ENCODE measurements around the gene FAM131B. TPM values are rescaled to one million over a fixed set of nuclear protein-coding genes. Genes with fewer than 3 reads are reported as not detected.

The FAM131B gene
- total and polyA plus RNA-seq, 9 of the 15 experiments (the other 6 are each of a cell fraction or from before 2014, with no cell fraction given), result 0.03 to 0.04 TPM; not detected in 7

DNA sequence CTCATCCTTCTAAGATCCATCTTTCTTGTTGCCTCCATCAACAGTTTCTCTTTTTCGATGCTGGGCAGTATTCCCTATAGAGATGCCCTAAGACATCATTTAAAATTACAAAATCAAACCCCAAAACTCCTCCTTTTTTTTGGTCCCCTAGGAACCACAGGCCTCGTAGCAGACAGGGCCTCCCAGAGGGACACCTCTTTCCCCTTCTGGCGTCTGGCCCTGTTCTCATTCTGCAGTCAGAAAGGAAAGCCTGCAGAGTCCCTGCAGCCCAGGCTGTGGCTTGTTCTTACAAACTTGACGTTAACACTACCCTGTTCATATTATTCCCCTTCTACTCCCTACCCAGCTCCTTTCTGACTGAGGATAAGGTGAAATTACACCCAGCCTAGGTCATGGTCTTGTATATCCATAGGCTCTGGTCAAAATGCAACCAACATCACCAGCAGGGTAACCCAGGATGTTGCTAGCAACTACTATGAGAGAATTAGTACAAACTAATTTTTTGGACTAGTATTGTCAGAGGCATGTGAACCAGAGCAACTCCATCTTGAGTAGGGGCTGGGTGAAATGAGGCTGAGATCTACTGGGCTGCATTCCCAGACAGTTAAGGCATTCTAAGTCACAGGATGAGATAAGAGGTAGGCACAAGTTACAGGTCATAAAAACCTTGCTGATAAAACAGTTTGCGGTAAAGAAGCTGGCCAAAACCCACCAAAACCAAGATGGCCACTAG is 49.6 kb upstream of the FAM131B start (continued):
- TF ChIP-seq MAZ (CRISPR knock-in tag; conservative IDR thresholded peaks at IDR 0.05 in 1 of 2, IDR thresholded peaks at IDR 0.05 in 1 of 2), result no peak
- no peak for TF ChIP-seq MAFK (IDR thresholded peaks at IDR 0.05; ENCODE audit: low read length)
- peak; percentile 71; the same call in 1 of the 2 replicates for TF ChIP-seq PTRF (tag; IDR thresholded peaks at IDR 0.05)
- TF ChIP-seq NFIX (CRISPR knock-in tag; IDR thresholded peaks at IDR 0.05; ENCODE audit: low read depth), result no peak
- no peak for TF ChIP-seq HDAC8 (tag; IDR thresholded peaks at IDR 0.05)
- TF ChIP-seq ZFX (CRISPR knock-in tag; IDR thresholded peaks at IDR 0.05), result no peak
- no peak for TF ChIP-seq IRF2 (CRISPR knock-in tag; IDR thresholded peaks at IDR 0.05)
- TF ChIP-seq NR3C1 (CRISPR knock-in tag; IDR thresholded peaks at IDR 0.05), result no peak
- TF ChIP-seq, protein P1, sequence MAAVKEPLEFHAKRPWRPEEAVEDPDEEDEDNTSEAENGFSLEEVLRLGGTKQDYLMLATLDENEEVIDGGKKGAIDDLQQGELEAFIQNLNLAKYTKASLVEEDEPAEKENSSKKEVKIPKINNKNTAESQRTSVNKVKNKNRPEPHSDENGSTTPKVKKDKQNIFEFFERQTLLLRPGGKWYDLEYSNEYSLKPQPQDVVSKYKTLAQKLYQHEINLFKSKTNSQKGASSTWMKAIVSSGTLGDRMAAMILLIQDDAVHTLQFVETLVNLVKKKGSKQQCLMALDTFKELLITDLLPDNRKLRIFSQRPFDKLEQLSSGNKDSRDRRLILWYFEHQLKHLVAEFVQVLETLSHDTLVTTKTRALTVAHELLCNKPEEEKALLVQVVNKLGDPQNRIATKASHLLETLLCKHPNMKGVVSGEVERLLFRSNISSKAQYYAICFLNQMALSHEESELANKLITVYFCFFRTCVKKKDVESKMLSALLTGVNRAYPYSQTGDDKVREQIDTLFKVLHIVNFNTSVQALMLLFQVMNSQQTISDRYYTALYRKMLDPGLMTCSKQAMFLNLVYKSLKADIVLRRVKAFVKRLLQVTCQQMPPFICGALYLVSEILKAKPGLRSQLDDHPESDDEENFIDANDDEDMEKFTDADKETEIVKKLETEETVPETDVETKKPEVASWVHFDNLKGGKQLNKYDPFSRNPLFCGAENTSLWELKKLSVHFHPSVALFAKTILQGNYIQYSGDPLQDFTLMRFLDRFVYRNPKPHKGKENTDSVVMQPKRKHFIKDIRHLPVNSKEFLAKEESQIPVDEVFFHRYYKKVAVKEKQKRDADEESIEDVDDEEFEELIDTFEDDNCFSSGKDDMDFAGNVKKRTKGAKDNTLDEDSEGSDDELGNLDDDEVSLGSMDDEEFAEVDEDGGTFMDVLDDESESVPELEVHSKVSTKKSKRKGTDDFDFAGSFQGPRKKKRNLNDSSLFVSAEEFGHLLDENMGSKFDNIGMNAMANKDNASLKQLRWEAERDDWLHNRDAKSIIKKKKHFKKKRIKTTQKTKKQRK (IDR thresholded peaks at IDR 0.05; ENCODE audit: borderline replicate concordance, low read depth, low read length), result no peak
- TF ChIP-seq RFX5 (IDR thresholded peaks at IDR 0.05; ENCODE audit: low read depth, low read length), result no peak
- no peak for TF ChIP-seq ARHGAP35 (IDR thresholded peaks at IDR 0.05; ENCODE audit: partially characterized antibody)
- TF ChIP-seq TAF7 (tag; IDR thresholded peaks at IDR 0.05), result no peak
- no peak for TF ChIP-seq ZNF561 (CRISPR knock-in tag; conservative IDR thresholded peaks at IDR 0.05)
- no peak for TF ChIP-seq ZNF75A (CRISPR knock-in tag; IDR thresholded peaks at IDR 0.05)
- TF ChIP-seq SUPT5H (IDR thresholded peaks at IDR 0.05), result no peak
- TF ChIP-seq, protein P2, sequence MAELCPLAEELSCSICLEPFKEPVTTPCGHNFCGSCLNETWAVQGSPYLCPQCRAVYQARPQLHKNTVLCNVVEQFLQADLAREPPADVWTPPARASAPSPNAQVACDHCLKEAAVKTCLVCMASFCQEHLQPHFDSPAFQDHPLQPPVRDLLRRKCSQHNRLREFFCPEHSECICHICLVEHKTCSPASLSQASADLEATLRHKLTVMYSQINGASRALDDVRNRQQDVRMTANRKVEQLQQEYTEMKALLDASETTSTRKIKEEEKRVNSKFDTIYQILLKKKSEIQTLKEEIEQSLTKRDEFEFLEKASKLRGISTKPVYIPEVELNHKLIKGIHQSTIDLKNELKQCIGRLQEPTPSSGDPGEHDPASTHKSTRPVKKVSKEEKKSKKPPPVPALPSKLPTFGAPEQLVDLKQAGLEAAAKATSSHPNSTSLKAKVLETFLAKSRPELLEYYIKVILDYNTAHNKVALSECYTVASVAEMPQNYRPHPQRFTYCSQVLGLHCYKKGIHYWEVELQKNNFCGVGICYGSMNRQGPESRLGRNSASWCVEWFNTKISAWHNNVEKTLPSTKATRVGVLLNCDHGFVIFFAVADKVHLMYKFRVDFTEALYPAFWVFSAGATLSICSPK (IDR thresholded peaks at IDR 0.05; ENCODE audit: borderline replicate concordance), result no peak
- TF ChIP-seq BMI1 (IDR thresholded peaks at IDR 0.05; ENCODE audit: low read length), result no peak
- no peak for TF ChIP-seq CBFA2T3 (IDR thresholded peaks at IDR 0.05)
- peak in 1 of 2 experiments; percentile 64; a peak in 1 of 4 replicates for TF ChIP-seq TEAD1 (CRISPR knock-in tag; IDR thresholded peaks at IDR 0.05)
- TF ChIP-seq ZBTB1 (CRISPR knock-in tag; IDR thresholded peaks at IDR 0.05; ENCODE audit: borderline replicate concordance, low read depth), result no peak
- no peak for TF ChIP-seq DACH1 (IDR thresholded peaks at IDR 0.05; ENCODE audit: partially characterized antibody)
- TF ChIP-seq HDAC6 (IDR thresholded peaks at IDR 0.05; ENCODE audit: low read depth, low read length), result no peak
- TF ChIP-seq ZBTB8A (IDR thresholded peaks at IDR 0.05; ENCODE audit: partially characterized antibody), result no peak
- TF ChIP-seq SMAD4 (CRISPR knock-in tag; conservative IDR thresholded peaks at IDR 0.05), result peak; percentile 68
- TF ChIP-seq NCOA1 (IDR thresholded peaks at IDR 0.05; ENCODE audit: low read depth), result no peak
- TF ChIP-seq KLF16 (IDR thresholded peaks at IDR 0.05), result no peak
- TF ChIP-seq ZNF584 (CRISPR knock-in tag; IDR thresholded peaks at IDR 0.05; ENCODE audit: low read depth), result 0 out of 2 replicates have a peak, but pooled peaks have one; percentile 40
